Calu3 (cell line): Measurements from ENCODE around the gene KLHDC8A. TPM values are rescaled to one million over a fixed set of nuclear protein-coding genes. Genes with fewer than 3 reads are reported as not detected.

Experiments
- BruUV-seq: library from RNA; stranded (reverse); fragments of 400-500 nt; replicated peaks from 2 replicates; lab custom pipeline; 2021; lab: Mats Ljungman, UMichigan
- CTCF ChIA-PET: fragments of 300-600 bp; sonication (Branson Sonifier 250); formaldehyde crosslinking; loops from one replicate; lab custom pipeline; 2022; ENCODE audit warnings: antibody characterized with exemption; lab: Charles Lee
- DNase-seq: peaks from one replicate; pipeline ENCODE4 v3.0.0; 2022
- H3K27ac Mint-ChIP-seq: one replicate; pipeline ENCODE4 v1.8.0; 2022; ENCODE audit warnings: mixed read lengths; ENCODE audit not compliant: unreplicated experiment
- H3K27me3 Mint-ChIP-seq: one replicate; pipeline ENCODE4 v1.8.0; 2022; ENCODE audit warnings: mixed read lengths; ENCODE audit not compliant: unreplicated experiment
- H3K36me3 Mint-ChIP-seq: one replicate; pipeline ENCODE4 v1.8.0; 2022; ENCODE audit warnings: mild to moderate bottlenecking, moderate library complexity, mixed read lengths; ENCODE audit not compliant: insufficient read depth, unreplicated experiment
- H3K4me1 Mint-ChIP-seq: one replicate; pipeline ENCODE4 v1.8.0; 2022; ENCODE audit warnings: mild to moderate bottlenecking, low read depth, mixed read lengths; ENCODE audit not compliant: unreplicated experiment
- H3K4me3 Mint-ChIP-seq: one replicate; pipeline ENCODE4 v1.8.0; 2022; ENCODE audit warnings: mild to moderate bottlenecking, low read depth, moderate library complexity, mixed read lengths; ENCODE audit not compliant: unreplicated experiment
- H3K9me3 Mint-ChIP-seq: one replicate; pipeline ENCODE4 v1.8.0; 2022; ENCODE audit warnings: low read depth, mixed read lengths; ENCODE audit not compliant: unreplicated experiment
- CTCF ChIP-seq: fragments of 200-600 bp; IDR thresholded peaks from one replicate; pipeline ENCODE4 v1.8.0; 2022; ENCODE audit warnings: antibody characterized with exemption; ENCODE audit not compliant: unreplicated experiment
- intact Hi-C: fragments of 100-400 bp; cut with micrococcal nuclease; formaldehyde crosslinking; loops from one replicate; pipeline ENCODE4 v1.10.0; 2022; ENCODE audit not compliant: unreplicated experiment
- total RNA-seq: library from RNA; stranded (reverse); gene quantifications from 2 replicates; pipeline ENCODE4 v1.2.3, GENCODE V29; 2022

The KLHDC8A gene
- total RNA-seq, 1 experiment from 2014 or later: not detected

GRCh38 chr1:205294175-205294917 is 62.4 kb downstream of the KLHDC8A start:
- no peaks in the 10 kb centered on the region for H3K9me3 Mint-ChIP-seq
- no peak for DNase-seq
- H3K27ac Mint-ChIP-seq: peak overlapping the region; percentile 14
- H3K36me3 Mint-ChIP-seq: peaks cover 7% of the 10 kb centered on the region
- no TSS peak for BruUV-seq
- H3K4me3 Mint-ChIP-seq: no peak overlapping the region
- intact Hi-C loops: no loop called here
- peaks cover 45% of the 10 kb centered on the region for H3K4me1 Mint-ChIP-seq
- no peak for TF ChIP-seq CTCF
- no peaks in the 10 kb centered on the region for H3K27me3 Mint-ChIP-seq
- CTCF ChIA-PET: interaction anchor here (0.7 to 2.0 kb wide), 5 partner anchors 9 to 25 kb away, joined by 3 to 8 read pairs (median 3); no protein-coding TSS in a partner anchor

GRCh38 chr1:205293350-205294074 is 63.2 kb downstream of the KLHDC8A start:
- H3K4me1 Mint-ChIP-seq: peaks cover 45% of the 10 kb centered on the region
- H3K27ac Mint-ChIP-seq: peak overlapping the region; percentile 14
- no peak for TF ChIP-seq CTCF
- peaks cover 5% of the 10 kb centered on the region for H3K36me3 Mint-ChIP-seq
- H3K27me3 Mint-ChIP-seq: no peaks in the 10 kb centered on the region
- no peaks in the 10 kb centered on the region for H3K9me3 Mint-ChIP-seq
- BruUV-seq: no TSS peak
- CTCF ChIA-PET: interaction anchor here (0.5 to 2.0 kb wide), 5 partner anchors 8 to 26 kb away, joined by 3 to 9 read pairs (median 5); no protein-coding TSS in a partner anchor
- intact Hi-C loops: no loop called here
- DNase-seq: no peak
- H3K4me3 Mint-ChIP-seq: no peak overlapping the region

- CTCF ChIA-PET: no interaction called here
Measured at GRCh38 chr1:205291596-205291995, 65.1 kb downstream of the KLHDC8A start.

More at GRCh38 chr1:205291596-205291995, 65.1 kb downstream of the KLHDC8A start:
- H3K4me1 Mint-ChIP-seq: peaks cover 30% of the 10 kb centered on the region
- no peak for DNase-seq
- no peak overlapping the region for H3K4me3 Mint-ChIP-seq
- no peaks in the 10 kb centered on the region for H3K9me3 Mint-ChIP-seq
- no peaks in the 10 kb centered on the region for H3K36me3 Mint-ChIP-seq
- H3K27me3 Mint-ChIP-seq: no peaks in the 10 kb centered on the region
- H3K27ac Mint-ChIP-seq: no peak overlapping the region
- no peak for TF ChIP-seq CTCF
- BruUV-seq: no TSS peak
- intact Hi-C loops: no loop called here
